HG03521 (cell line): ENCODE data around the gene DNALI1.
"Not testable (repeated sequence)": the region's sequence is repeated elsewhere in the genome, so short reads cannot be mapped to it uniquely, and the experiment has no call there.

Experiments used
- ATAC-seq: cut with Tn5 transposase; IDR thresholded peaks from one replicate; pipeline ENCODE4 v1.9.1; 2021; ENCODE audit warnings: mild to moderate bottlenecking, moderate library complexity; ENCODE audit not compliant: unreplicated experiment

The DNALI1 gene

GRCh38 chr1:37556712-37557196, at the start of gene DNALI1:
Gene DNALI1 (plus strand): TSS chr1:37556940. CDS start chr1:37556995, 55 bp downstream.
- ATAC-seq: no peak

- no peak for ATAC-seq
These were observed 47.6 kb upstream of the DNALI1 start for GRCh38 chr1:37509181-37509580.

GRCh38 chr1:37513795-37514349, 42.9 kb upstream of the DNALI1 start:
- peak; percentile 32 for ATAC-seq

- ATAC-seq: peak; percentile 90
These were observed 42.2 kb upstream of the DNALI1 start, which contains the start of gene MEAF6 for GRCh38 chr1:37514350-37515184. Gene MEAF6 (minus strand): TSS chr1:37514766. CDS start chr1:37514746, 20 bp downstream.

- ATAC-seq: no peak
These were observed 41.3 kb upstream of the DNALI1 start for GRCh38 chr1:37515185-37516034.

- no peak for ATAC-seq
These were observed 39.2 kb upstream of the DNALI1 start for GRCh38 chr1:37517569-37517968.

GRCh38 chr1:37518241-37518640, 38.5 kb upstream of the DNALI1 start:
- ATAC-seq: not testable (repeated sequence)

- ATAC-seq: not testable (repeated sequence)
These were observed 37.8 kb upstream of the DNALI1 start for GRCh38 chr1:37518929-37519328.

- ATAC-seq: no peak
These were observed 37.1 kb upstream of the DNALI1 start for GRCh38 chr1:37519613-37520012.

- not testable (repeated sequence) for ATAC-seq
These were observed 26.9 kb upstream of the DNALI1 start for GRCh38 chr1:37529888-37530287.

GRCh38 chr1:37532418-37533156, 24.2 kb upstream of the DNALI1 start:
- not testable (repeated sequence) for ATAC-seq

- no peak for ATAC-seq
These were observed 23.2 kb upstream of the DNALI1 start for GRCh38 chr1:37533317-37534093.

GRCh38 chr1:37537378-37537777, 19.4 kb upstream of the DNALI1 start:
- no peak for ATAC-seq

- not testable (repeated sequence) for ATAC-seq
These were observed 17.6 kb upstream of the DNALI1 start for GRCh38 chr1:37539154-37539553.

- ATAC-seq: no peak
These were observed 16.5 kb upstream of the DNALI1 start for GRCh38 chr1:37540036-37540785.

GRCh38 chr1:37544530-37544929, 12.2 kb upstream of the DNALI1 start:
- no peak for ATAC-seq

- no peak for ATAC-seq
These were observed 11.7 kb upstream of the DNALI1 start for GRCh38 chr1:37545019-37545418.

GRCh38 chr1:37549341-37549740, 7.4 kb upstream of the DNALI1 start:
- ATAC-seq: no peak

GRCh38 chr1:37553598-37553926, 3.2 kb upstream of the DNALI1 start:
- ATAC-seq: no peak
